Mucosa of gallbladder (tissue), 1 donor: ENCODE data around the gene IFT52. TPM values are rescaled to one million over a fixed set of nuclear protein-coding genes. Genes with fewer than 3 reads are reported as not detected.
A peak's percentile ranks its signal among the peaks of the same experiment; 100 is the strongest.
"Not testable (repeated sequence)": the region's sequence is repeated elsewhere in the genome, so short reads cannot be mapped to it uniquely, and the experiment has no call there.

Experiments
- DNase-seq: peaks from one replicate; pipeline ENCODE4 v3.0.0-alpha.2; 2020; ENCODE audit warnings: low spot score
- total RNA-seq: library from RNA; stranded (reverse); gene quantifications from one replicate; pipeline ENCODE4 v1.2.1, GENCODE V29; 2021
- donor health status: DM: no; HTN: no; CAD: no.

Gene IFT52
- total RNA-seq, 1 donor from 2014 or later = 23.5 TPM

DNA sequence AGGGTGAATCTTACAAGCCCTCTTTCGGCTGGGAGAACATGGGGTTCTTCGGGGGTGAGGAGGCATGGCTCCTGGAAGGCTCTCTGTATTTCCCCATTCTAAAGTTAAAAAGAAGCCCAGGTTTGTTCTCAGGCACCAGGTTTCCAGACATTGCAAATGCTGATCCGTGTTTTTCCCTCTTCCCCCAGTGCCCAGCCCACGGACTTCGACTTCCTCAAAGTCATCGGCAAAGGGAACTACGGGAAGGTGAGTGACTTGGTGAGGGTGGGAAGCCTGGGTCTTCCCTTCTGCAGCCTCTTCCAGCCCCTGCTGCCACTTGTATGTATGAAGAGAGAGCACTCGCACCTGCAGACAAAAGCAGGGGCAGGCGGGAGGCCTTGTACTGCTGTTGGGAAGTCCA, 23.3 kb upstream of the IFT52 start:
- no peak for DNase-seq

DNA sequence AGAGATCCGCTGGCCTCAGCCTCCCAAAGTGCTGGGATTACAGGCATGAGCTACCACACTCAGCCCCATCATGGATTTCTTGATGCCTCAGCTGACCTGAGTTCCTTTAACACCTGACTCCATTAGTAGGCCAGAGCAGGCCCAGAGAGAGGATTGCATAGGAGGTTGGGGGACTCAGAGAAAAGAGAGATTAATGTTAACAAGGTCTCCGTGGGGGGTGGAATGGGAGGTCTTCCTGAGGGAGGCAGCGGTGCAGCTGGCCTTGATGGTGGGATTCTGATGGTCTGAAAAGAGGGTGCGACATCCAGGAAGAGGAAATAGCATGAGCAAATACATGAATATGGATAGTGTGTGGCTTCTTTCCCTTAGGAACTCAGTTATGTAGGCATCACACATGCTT, 22.0 kb upstream of the IFT52 start:
- DNase-seq = no peak

DNA sequence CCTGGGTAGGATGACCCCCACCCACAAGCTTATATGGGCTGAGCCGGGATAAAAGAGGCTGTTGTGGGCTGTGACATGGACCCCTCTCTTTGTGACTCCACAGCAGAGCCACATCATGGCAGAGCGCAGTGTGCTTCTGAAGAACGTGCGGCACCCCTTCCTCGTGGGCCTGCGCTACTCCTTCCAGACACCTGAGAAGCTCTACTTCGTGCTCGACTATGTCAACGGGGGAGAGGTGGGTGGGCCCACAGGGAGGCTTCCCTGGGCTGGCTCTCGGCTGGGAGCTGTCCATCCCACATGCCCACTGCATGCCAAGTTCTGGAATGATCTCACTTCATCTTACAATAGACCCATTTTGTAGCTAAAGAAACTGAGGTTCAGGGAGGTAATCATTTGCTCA, 21.5 kb upstream of the IFT52 start:
- DNase-seq = no peak

DNA sequence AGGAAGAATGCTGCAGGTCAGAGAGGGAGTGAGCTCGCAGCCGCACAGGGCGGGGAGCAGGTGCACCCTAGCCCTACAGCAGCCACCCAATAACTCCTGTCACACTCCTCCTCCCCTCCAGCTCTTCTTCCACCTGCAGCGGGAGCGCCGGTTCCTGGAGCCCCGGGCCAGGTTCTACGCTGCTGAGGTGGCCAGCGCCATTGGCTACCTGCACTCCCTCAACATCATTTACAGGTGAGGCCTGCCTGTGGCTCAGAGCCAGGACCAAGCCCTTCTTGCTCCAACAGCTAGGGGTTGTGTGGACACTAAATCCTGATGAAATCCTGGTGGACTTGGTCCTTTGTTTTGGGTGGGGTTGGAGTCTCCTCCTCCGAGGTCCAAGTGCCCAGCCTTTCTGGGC, 20.2 kb upstream of the IFT52 start:
- no peak for DNase-seq

DNA sequence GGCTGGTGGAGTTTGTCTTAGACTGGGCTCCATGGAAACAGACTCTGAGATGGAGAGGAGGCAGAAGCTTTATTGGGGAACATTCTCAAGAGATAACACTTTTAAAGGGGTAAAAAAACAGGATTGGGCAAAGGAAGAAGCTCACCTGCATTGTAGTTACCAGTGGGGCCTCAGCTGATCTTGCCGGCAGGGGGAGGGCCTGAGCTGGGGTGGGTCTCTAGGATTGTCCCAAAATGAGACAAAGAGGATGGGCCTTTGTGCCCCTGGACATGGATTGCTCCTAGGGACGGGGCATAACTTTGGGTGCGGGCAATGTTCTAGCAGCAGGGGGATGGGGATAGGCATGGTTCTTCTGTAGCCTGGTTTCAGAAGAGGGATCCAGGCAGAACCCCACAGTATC, 19.4 kb upstream of the IFT52 start:
- no peak for DNase-seq

DNA sequence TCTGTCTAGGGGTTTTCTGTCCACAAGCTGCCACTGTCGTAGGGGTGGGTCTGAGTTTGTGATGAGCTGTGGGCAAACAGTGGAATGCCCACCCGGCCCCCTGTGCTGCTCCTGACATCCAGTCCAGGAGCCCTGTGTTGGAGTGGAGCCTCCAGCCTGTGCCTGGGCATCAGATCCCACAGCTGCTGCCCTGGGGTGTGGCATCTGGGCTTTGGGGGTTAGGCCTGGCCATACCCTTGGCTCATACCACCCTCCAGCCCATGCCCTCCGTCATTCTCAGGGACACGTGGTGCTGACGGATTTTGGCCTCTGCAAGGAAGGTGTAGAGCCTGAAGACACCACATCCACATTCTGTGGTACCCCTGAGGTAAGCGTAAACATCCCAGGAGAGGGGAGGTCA, 19.0 kb upstream of the IFT52 start:
- DNase-seq = no peak

DNA sequence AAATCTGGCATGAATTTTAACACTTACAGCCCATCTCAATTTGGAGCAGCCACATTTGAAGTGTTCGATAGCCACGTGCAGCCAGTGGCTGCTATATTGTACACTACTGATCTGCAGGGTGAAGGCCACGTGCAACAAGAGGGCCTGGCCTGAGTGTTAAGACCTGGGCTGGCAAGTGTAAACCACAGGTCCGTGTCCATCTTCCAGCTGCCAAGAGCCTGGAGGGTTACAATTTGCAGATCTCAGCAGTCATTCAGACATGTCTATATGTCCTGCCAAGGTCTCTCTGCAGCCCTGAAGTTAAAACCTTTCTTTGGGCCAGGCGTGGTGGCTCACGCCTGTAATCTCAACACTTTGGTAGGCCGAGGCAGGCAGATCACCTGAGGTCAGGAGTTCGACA, 17.8 kb upstream of the IFT52 start:
- DNase-seq = no peak

DNA sequence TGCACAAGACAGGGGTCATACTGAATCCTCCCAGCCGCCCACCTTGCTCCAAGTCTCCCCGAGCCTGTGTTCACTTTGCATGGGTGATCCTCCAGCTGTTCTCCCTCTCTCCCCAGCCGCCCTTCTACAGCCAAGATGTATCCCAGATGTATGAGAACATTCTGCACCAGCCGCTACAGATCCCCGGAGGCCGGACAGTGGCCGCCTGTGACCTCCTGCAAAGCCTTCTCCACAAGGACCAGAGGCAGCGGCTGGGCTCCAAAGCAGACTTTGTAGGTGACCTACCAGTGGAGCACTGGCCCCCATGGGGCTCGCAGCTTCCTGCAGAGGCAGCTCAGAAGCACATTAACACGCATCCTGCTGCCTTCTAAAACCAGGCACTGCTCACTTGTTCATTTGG, 14.6 kb upstream of the IFT52 start:
- DNase-seq = no peak

DNA sequence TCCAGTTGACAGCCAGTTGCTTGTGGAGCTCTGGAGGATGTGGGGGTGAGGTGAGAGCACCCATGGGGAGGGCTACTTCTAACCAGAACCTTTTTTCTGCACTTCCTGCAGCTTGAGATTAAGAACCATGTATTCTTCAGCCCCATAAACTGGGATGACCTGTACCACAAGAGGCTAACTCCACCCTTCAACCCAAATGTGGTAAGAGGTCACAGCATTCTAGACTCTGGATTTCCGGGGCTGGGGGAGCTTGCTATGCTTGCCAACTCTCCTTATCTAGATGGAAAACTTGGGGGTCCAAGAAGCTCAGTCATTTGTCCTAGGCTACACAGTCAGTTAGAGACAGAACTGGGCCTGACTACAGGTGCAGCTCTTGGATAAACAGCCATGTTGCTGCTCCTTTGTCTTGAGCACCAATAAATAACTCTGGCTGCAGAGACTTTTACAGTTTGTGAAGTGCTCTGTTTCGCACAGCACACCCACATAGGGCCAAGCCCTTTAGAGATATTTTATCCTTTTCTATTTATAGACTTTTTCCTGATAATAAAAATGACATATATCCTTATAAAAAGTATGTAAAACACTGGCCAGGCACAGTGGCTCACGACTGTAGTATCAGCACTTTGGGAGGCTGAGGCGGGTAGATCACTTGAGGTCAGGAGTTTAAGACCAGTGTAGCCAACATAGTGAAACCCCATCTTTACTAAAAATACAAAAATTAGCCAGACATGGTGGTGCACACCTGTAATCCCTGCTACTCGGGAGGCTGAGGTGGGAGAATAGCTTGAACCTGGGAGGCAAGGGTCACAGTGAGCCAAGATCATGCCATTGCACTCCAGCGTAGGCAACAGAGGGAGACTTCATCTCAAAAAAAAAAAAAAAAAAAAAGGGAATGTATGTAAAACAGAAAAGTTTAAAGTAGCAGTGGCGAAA, 10.6 kb upstream of the IFT52 start:
- DNase-seq = no peak

DNA sequence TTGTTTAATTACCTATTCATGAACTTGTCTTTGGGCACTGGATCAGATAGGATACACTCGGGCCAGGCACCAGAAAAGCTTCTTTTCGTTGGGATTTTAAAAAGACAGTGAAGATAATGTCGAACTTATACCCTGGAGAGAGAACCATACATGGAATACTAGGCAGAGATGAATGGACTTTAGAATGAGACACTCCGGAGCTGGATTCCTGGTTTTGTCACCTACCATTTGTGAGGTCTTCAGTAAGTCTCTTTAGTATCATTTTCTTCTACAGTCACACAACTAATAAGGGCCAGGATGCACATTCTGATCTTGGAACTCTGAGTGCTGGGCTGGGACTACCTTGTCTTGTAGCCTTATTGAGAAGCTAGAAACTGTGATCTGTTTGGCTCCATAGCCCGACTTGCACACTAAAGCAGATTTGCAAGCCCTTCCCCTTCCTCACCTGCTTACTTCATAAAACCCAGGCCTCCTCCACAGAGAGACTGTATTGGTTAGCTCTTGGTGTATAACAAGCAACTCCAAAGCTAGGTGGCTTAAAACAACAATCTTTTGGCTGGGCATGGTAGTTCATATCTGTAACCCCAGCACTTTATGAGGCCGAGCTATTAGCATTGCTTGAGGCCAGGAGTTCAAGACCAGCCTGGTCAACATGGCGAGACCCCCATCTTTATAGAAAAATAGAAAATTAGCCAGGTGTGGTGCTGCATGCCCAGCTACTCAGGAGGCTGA, 7.4 kb upstream of the IFT52 start:
- no peak for DNase-seq

DNA sequence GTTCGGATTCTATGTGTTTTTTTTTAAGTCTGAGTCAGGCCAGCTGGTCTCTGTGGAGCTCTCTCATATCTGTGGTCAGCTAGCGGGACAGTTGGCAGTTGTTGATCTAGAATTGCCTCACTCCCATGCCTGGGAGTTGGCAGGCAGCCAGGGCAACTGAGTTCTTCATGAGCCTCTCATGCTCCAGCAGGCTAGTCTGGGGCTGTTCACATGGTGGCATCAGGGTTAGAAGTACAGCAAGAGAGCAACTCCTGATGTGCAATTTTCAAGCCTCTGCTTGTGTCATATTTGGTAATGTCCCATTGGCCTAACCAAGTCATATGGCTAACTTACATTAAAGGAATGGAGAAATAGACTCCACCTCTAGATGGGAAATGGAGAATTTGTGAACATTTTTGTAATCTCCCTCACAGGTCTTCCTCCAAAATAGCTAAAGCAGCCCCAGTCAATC, 6.7 kb upstream of the IFT52 start:
- peak; percentile 69 for DNase-seq

DNA sequence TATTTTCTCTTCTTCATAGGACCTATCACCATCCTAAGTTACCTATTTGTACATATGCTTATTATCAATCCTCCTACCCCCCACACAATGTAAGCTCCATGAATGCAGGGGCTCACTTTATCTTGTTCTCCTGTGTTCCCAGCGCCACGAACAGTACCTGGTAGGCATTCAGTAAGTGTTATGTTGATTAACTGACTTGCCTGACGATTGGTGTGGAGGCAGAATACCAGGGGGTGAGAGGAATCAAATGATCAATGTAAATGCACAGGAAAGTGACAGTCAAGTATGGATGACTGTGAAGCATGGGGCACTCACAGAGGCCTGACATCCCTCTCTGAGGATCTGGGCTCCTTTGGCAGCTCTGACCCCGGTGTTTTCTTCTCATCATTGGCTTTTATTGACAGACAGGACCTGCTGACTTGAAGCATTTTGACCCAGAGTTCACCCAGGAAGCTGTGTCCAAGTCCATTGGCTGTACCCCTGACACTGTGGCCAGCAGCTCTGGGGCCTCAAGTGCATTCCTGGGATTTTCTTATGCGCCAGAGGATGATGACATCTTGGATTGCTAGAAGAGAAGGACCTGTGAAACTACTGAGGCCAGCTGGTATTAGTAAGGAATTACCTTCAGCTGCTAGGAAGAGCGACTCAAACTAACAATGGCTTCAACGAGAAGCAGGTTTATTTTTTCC, 6.1 kb upstream of the IFT52 start:
- no peak for DNase-seq

DNA sequence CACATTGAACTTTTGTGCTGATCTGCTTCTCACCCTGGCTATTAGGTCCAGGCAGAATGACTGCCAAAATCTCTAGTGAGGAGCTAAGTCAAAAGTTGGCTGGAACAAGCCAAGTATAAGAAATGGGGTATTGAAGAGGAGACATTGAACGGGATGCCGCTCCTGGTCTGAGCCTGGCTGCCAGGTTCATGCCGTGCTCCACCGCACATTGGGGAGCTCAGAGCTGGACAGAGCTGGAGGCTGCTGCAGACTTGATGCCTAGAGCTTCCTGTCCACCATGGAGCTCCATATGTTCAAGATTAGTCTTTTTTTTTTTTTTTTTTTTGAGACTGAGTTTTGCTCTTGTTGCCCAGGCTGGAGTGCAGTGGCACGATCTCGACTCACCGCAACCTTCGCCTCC, 4.1 kb upstream of the IFT52 start:
- DNase-seq = no peak

DNA sequence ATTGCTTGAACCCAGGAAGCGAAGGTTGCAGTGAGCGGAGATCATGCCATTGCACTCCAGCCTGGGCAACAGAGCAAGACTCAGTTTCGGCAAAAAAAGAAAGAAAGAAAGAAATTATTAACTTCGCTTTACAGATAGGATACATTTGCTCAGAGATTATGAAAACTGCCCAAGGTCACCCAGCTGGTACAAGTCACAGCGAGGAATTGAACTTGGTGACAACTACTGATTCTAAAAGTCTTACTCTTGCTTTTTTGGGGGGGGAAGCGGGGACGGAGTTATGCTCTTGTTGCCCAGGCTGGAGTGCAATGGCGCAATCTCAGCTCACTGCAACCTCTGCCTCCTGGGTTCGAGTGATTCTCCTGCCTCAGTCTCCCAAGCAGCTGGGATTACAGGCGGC, 2.2 kb upstream of the IFT52 start:
- DNase-seq = not testable (repeated sequence)

DNA sequence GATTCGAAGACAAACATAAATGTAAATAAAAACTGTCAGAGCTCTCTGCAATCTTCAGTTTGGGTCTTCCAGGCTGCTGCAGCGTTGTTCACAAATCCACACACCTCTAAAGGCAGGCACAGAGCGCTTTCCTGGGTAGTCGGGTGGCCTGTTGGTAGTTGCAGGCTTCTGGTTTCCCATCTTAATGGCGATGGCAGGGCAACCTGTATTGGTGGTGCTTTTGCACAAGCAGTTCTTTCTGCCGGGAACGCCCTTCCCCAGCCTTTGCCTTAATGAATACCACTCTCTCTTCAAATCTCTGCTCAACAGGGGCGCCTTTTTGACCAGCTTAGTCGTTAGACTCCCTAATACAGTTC, 723 bp upstream of the IFT52 start:
- no peak for DNase-seq

DNA sequence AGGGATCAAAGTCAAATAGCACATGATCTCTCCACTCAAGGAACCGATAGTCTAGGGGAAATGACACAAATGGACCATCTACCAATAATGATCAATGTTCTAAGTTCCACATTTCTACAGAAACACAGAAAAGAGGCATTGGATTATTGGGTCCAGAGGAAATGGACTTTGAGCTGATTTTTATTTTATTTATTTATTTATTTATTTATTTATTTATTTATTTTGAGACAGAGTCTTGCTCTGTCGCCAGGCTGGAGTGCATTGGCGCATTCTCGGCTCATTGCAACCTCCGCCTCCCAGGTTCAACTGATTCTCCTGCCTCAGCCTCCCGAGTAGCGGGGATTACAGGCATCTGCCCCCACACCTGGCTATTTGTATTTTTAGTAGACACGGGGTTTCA, 11.2 kb downstream of the IFT52 start:
- DNase-seq = not testable (repeated sequence)

DNA sequence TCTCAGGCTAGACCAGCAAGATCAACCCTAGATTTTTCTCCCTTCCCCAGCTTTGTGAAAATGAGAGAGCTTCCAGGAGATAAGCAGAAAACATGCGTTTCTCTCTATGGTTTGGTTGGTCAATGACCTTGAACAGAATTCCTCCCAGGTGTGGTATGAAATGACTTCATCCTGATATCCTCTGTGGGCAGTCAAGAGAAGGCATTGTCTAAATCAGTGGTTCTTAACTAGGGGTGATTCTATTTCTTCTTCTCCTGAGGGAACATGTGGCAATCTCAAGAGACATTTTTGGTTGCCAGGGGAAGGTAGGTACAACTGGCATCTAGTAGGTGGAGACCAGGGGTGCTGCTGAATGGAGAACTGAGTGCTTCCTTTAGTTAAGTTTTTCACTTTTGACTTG, 12.4 kb downstream of the IFT52 start:
- DNase-seq = no peak

DNA sequence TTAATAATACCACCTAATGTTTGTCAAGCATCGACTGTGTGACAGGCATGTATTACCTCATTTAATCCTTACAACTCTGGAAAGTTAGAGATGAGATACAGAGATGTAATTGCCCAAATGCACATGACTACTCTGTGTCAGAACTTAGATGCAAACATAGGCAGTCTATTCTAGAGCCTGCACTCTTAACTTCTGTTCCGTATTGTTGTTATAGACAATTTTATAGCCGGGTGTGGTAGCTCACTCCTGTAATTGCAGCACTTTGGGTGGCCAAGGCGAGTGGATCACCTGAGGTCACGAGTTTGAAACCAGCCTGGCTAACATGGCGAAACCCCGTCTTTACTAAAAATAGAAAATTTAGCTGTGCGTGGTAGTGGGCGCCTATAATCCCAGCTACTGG, 15.0 kb downstream of the IFT52 start:
- no peak for DNase-seq

DNA sequence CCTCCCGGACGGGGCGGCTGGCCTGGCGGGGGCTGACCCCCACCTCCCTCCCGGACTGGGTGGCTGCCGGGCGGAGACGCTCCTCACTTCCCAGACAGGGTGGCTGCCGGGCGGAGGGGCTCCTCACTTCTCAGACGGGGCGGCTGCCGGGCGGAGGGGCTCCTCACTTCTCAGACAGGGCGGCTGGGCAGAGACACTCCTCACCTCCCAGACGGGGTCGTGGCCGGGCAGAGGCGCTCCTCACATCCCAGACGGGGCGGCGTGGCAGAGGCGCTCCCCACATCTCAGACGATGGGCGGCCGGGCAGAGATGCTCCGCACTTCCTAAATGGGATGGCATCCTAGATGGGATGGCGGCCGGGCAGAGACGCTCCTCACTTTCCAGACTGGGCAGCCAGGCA, 16.5 kb downstream of the IFT52 start:
- DNase-seq = not testable (repeated sequence)

DNA sequence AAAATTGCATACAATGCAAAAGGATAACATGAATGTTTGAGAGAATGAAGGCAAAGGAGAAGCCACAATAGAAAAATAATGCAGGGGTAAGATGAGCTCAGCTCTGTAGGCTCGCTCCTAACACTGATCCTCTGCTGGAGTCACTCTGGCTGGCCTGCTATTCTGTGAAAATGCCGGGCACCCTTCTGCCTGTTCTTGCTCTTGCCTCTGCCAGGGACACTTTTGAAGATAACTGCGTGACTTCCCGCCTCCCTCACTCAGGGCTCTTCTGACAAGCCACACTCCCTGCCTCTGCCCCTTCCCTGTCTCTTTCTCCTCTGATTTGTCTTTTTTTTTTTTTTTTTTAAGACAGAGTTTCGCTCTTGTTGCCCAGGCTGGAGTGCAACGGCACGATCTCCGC, 40.9 kb downstream of the IFT52 start:
- no peak for DNase-seq

DNA sequence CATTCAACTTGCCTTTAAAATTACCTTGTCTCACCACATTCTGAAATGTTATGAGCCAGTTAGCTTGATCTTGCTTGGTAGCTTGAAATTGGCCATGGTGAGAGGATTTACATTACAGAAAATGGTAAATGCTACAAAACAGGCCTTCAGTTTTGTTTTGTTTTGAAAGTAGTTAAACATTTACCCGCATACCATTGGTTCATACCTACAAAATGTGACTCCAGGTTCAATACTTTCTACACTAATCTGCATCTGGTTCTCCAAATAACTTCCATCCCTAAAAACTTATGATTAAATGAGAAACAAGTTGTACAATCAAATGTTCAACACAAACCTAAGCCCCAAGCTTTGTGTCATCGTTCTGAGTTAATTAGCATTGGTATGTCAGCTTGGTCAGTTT, 45.7 kb downstream of the IFT52 start:
- DNase-seq = no peak

DNA sequence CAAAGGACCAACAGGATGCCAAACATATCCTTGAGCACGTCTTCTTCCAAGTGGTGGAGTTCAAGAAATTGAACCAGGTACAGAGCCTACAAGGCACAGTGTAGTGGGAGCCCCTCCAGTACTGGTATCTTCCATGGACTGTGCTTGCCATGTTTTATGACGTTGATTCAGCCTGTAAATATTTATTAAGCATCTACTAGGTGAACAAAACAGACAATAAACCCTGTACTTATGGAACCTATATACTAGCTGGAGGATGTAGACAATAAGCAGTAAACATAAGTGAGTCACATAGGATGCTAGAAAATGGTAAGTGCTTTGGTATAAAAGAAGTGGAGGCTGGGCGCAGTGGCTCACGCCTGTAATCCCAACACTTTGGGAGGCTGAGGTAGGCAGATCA, 51.8 kb downstream of the IFT52 start:
- no peak for DNase-seq
